Measurements from ENCODE around the gene GAREM1.

Gene GAREM1

DNA sequence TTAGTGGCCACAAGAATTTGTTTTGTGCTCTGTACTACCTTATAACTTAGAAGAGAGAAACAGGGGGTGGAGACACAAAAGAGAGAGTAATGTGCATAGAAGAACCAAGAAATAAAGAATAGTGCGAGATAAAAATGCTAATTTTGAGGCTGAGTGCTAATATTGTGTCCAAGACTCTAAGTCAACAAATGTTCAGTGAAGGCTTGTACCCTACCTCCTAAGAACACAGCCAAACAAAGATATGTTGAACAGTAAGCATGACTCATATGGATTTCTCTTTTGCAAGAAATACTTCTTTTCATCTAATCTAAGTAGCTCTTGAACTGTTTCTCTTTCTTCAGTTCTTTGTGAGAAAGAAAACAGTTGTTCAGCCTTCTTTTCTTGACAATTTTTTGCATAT is 45.2 kb downstream of the GAREM1 start:
- Mint-ChIP-seq H3K27me3 (peaks cover 2% of the 10 kb centered on the region), H3K9me3 (peaks cover 1% of the 10 kb centered on the region), H3K4me1 (no peaks in the 10 kb centered on the region), H3K27ac (no peak overlapping the region), H3K4me3 (no peak overlapping the region), H3K36me3 (no peaks in the 10 kb centered on the region)
- ATAC-seq (ENCODE audit: low read depth) (no peak), DNase-seq (ENCODE audit: low spot score in 2 of 2) (no peak)

GRCh38 chr18:32424696-32425095 is 46.0 kb downstream of the GAREM1 start:
- Mint-ChIP-seq H3K9me3 (no peaks in the 10 kb centered on the region), H3K27me3 (peaks cover 2% of the 10 kb centered on the region), H3K4me1 (no peaks in the 10 kb centered on the region), H3K27ac (no peak overlapping the region), H3K4me3 (no peak overlapping the region), H3K36me3 (no peaks in the 10 kb centered on the region)
- DNase-seq (ENCODE audit: low spot score in 2 of 2) (no peak), ATAC-seq (ENCODE audit: low read depth) (no peak)

DNA sequence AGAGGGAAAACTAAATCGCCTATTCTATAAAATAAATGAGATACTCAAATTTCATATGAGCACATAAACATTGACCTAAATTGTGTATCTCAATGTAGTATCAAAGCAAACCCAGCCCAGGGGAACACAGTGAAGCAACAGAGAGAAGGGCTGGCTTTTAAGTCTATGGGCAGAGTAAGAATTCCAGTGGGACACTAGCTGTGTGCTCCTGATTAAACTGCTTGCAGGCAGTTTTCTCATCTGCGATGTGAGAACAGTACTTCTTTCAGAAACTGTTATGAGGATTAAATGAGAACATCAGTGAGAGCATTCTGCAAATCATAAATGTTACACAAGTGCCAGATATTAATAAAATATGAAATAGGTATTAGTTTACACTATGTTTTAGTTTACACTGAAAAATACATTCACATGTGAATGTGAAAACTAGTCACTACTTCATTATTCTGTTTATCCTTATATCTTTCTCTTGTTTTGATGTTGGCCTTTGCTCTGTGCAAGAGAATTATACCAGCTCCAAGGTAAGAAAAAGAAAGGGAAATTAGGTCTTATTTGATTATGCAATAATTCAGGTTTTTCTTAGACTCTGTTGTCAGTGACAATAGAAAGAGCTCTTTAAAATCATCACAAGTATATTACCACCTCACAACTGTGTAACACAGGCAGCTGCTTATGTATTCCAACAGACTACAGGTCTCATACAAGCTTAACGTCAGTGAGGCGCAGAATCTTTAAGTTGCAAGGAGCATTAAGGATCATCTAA is 47.5 kb downstream of the GAREM1 start:
- H3K4me3 Mint-ChIP-seq = no peak overlapping the region
- no peaks in the 10 kb centered on the region for H3K4me1 Mint-ChIP-seq
- no peaks in the 10 kb centered on the region for H3K9me3 Mint-ChIP-seq
- DNase-seq (ENCODE audit: low spot score in 2 of 2) (no peak), ATAC-seq (ENCODE audit: low read depth) (no peak)
- H3K27me3 Mint-ChIP-seq = peaks cover 2% of the 10 kb centered on the region
- H3K36me3 Mint-ChIP-seq = no peaks in the 10 kb centered on the region
- no peak overlapping the region for H3K27ac Mint-ChIP-seq

- Mint-ChIP-seq H3K27ac (no peak overlapping the region), H3K27me3 (peaks cover 2% of the 10 kb centered on the region), H3K4me1 (no peaks in the 10 kb centered on the region), H3K9me3 (peaks cover 3% of the 10 kb centered on the region), H3K36me3 (no peaks in the 10 kb centered on the region), H3K4me3 (no peak overlapping the region)
- DNase-seq (ENCODE audit: low spot score in 2 of 2) = no peak
- ATAC-seq (ENCODE audit: low read depth) = no peak
These were observed 48.5 kb downstream of the GAREM1 start for GRCh38 chr18:32422201-32422600.

DNA sequence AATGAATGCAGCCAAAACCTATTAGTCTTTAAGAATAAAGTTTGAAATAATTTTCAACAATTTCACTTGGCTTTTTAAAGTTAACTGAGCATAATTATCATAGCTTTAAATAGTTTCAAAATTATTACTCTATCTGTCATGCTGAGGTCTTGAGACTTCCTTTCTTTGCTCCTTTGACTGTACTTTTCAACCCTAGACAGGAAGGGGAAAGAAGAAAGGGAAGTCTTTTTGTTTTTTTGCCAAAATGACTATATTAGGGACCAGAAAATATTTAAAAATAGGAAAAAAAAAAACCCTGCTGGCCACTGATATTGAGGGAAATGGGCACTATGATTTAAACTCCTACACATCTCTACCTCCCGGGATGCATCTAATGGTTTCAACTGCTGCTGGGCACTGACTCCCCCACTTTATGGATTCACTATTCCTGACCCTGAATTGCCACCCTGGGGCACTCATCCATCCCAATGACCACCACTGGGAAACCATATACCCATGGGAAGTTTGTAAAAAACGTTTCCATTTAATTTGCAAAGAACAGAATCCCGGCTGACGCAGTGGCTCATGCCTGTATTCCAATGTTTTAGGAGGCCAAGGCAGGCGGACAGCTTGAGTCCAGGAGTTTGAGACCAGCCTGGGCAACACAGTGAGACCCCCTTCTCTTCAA is 50.5 kb downstream of the GAREM1 start:
- H3K4me3 Mint-ChIP-seq = no peak overlapping the region
- H3K9me3 Mint-ChIP-seq = peaks cover 3% of the 10 kb centered on the region
- no peaks in the 10 kb centered on the region for H3K4me1 Mint-ChIP-seq
- H3K36me3 Mint-ChIP-seq = no peaks in the 10 kb centered on the region
- DNase-seq (ENCODE audit: low spot score in 2 of 2) (no peak), ATAC-seq (ENCODE audit: low read depth) (no peak)
- H3K27me3 Mint-ChIP-seq = peaks cover 2% of the 10 kb centered on the region
- H3K27ac Mint-ChIP-seq = no peak overlapping the region

DNA sequence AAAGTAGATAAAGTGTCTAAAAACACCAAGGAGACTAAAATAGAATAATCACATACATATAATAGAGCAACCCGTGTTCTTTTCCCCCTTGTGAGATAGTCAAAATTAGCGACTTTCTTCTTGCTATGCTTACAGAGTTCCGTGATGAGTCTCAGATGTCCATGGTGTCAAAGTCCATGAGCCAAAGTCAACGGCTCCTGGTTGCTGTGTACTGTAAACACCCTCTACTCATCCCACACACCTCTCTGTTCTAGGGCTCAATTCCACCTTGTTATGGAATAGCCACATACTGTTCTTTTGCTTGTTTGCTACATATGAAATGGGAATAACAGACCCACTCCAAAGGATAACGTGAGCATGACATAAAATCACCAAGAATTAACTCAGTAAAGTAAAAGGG is 52.5 kb downstream of the GAREM1 start:
- Mint-ChIP-seq H3K36me3 (no peaks in the 10 kb centered on the region), H3K9me3 (peaks cover 3% of the 10 kb centered on the region), H3K4me3 (no peak overlapping the region), H3K27me3 (peaks cover 2% of the 10 kb centered on the region), H3K4me1 (no peaks in the 10 kb centered on the region), H3K27ac (no peak overlapping the region)
- DNase-seq (ENCODE audit: low spot score in 2 of 2) (no peak), ATAC-seq (ENCODE audit: low read depth) (no peak)

DNA sequence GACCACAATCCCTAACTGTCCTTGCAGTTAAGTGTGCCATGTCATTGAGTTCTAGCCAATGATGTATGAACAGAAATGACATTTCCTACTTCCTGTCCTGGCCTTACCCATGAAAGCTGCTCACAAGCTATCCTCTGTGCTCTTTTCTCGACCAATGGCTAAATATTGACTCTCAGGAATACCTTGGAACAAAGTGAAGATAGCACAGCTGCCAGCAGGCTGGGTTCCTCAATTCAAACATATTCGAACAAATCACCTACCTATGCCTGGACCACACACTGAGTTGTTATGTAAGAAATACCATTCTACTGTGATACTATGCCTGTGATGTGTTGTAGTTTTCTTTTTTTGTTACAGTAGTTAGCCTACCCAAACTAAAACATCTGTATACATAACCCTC is 65.1 kb downstream of the GAREM1 start:
- Mint-ChIP-seq H3K9me3 (peaks cover 3% of the 10 kb centered on the region), H3K4me3 (no peak overlapping the region), H3K27ac (no peak overlapping the region), H3K4me1 (no peaks in the 10 kb centered on the region), H3K27me3 (no peaks in the 10 kb centered on the region), H3K36me3 (no peaks in the 10 kb centered on the region)
- ATAC-seq (ENCODE audit: low read depth) (no peak), DNase-seq (ENCODE audit: low spot score in 2 of 2) (no peak)

GRCh38 chr18:32401621-32402020 is 69.1 kb downstream of the GAREM1 start:
- Mint-ChIP-seq H3K27ac (no peak overlapping the region), H3K27me3 (no peaks in the 10 kb centered on the region), H3K4me1 (no peaks in the 10 kb centered on the region), H3K9me3 (peaks cover 8% of the 10 kb centered on the region), H3K4me3 (no peak overlapping the region), H3K36me3 (no peaks in the 10 kb centered on the region)
- DNase-seq (ENCODE audit: low spot score in 2 of 2) = no peak
- no peak for ATAC-seq (ENCODE audit: low read depth)

GRCh38 chr18:32393407-32393806 is 77.3 kb downstream of the GAREM1 start:
- Mint-ChIP-seq H3K36me3 (no peaks in the 10 kb centered on the region), H3K27ac (no peak overlapping the region), H3K27me3 (peaks cover 5% of the 10 kb centered on the region), H3K9me3 (peaks cover 7% of the 10 kb centered on the region), H3K4me1 (no peaks in the 10 kb centered on the region), H3K4me3 (no peak overlapping the region)
- ATAC-seq (ENCODE audit: low read depth) (no peak), DNase-seq (ENCODE audit: low spot score in 2 of 2) (no peak)

GRCh38 chr18:32391126-32391525 is 79.6 kb downstream of the GAREM1 start:
- Mint-ChIP-seq H3K4me3 (no peak overlapping the region), H3K36me3 (no peaks in the 10 kb centered on the region), H3K27me3 (peaks cover 4% of the 10 kb centered on the region), H3K4me1 (no peaks in the 10 kb centered on the region), H3K9me3 (no peaks in the 10 kb centered on the region), H3K27ac (no peak overlapping the region)
- DNase-seq (ENCODE audit: low spot score in 2 of 2) (no peak), ATAC-seq (ENCODE audit: low read depth) (no peak)

GRCh38 chr18:32389858-32390257 is 80.8 kb downstream of the GAREM1 start:
- ATAC-seq (ENCODE audit: low read depth) = no peak
- Mint-ChIP-seq H3K4me1 (no peaks in the 10 kb centered on the region), H3K27ac (no peak overlapping the region), H3K9me3 (no peaks in the 10 kb centered on the region), H3K27me3 (peaks cover 4% of the 10 kb centered on the region), H3K36me3 (no peaks in the 10 kb centered on the region), H3K4me3 (no peak overlapping the region)
- no peak for DNase-seq (ENCODE audit: low spot score in 2 of 2)

GRCh38 chr18:32389191-32389590 is 81.5 kb downstream of the GAREM1 start:
- H3K36me3 Mint-ChIP-seq = no peaks in the 10 kb centered on the region
- H3K27me3 Mint-ChIP-seq = peaks cover 4% of the 10 kb centered on the region
- no peak for DNase-seq (ENCODE audit: low spot score in 2 of 2)
- no peak overlapping the region for H3K4me3 Mint-ChIP-seq
- H3K27ac Mint-ChIP-seq = no peak overlapping the region
- no peaks in the 10 kb centered on the region for H3K4me1 Mint-ChIP-seq
- ATAC-seq (ENCODE audit: low read depth) = no peak
- no peaks in the 10 kb centered on the region for H3K9me3 Mint-ChIP-seq

- no peaks in the 10 kb centered on the region for H3K9me3 Mint-ChIP-seq
- no peaks in the 10 kb centered on the region for H3K36me3 Mint-ChIP-seq
- H3K4me1 Mint-ChIP-seq = no peaks in the 10 kb centered on the region
- H3K27me3 Mint-ChIP-seq = peaks cover 4% of the 10 kb centered on the region
- DNase-seq (ENCODE audit: low spot score in 2 of 2) (no peak), ATAC-seq (ENCODE audit: low read depth) (no peak)
- H3K27ac Mint-ChIP-seq = no peak overlapping the region
- no peak overlapping the region for H3K4me3 Mint-ChIP-seq
These were observed 84.2 kb downstream of the GAREM1 start for GRCh38 chr18:32386471-32386870.

DNA sequence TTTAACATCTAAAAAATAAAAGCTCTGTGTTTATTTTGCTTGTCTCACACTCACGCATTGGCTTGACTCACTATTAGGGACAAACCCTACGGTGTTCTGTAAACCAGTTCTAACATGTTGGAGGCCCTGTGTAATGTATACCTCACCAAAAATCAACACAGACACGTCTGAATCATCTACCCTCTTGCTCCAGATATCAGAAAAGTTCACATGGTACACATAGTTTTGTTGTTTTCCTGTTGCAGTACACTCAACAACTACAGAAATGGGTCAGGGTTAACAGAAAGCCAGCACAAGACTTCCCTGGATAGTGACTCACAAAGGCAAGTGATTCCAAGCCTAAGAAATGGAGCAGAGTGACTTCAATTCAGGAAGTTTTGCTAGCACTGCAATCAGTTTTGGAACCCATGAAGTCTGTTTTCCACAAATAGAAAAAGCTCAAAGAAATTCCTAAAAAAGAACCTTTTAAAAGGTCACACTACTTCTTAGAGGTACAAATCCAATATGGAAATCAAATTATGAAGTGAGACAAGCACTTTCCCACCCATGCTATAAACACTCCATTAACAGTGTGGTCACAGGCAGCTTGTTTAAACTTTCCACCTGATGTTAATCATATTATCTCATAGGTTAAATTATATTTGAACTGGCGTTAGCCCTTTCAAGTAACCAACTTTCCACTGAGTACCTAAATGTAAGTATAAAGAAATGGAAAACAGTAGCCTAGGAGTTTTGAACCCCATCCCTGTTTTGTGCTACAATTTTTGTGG is 87.4 kb downstream of the GAREM1 start:
- Mint-ChIP-seq H3K27ac (no peak overlapping the region), H3K9me3 (no peaks in the 10 kb centered on the region), H3K4me1 (no peaks in the 10 kb centered on the region), H3K27me3 (no peaks in the 10 kb centered on the region), H3K36me3 (no peaks in the 10 kb centered on the region), H3K4me3 (no peak overlapping the region)
- no peak for DNase-seq (ENCODE audit: low spot score in 2 of 2)
- ATAC-seq (ENCODE audit: low read depth) = no peak

Measured in memory B cell (primary cell).